ENCODE measurements around the gene RNF187.
"Not testable (repeated sequence)": the region's sequence is repeated elsewhere in the genome, so short reads cannot be mapped to it uniquely, and the experiment has no call there.

GRCh38 chr1:228505944-228506343 is 18.8 kb downstream of the RNF187 start:
- TF ChIP-seq CTCF (optimal IDR thresholded peaks at IDR 0.05 in 1 of 3, IDR thresholded peaks at IDR 0.05 in 1 of 3, conservative IDR thresholded peaks at IDR 0.05 in 1 of 3; ENCODE audit: extremely low read depth in 1 of 3, insufficient read depth in 2 of 3, low read length in 3 of 3); EZH2 (IDR thresholded peaks at IDR 0.05; ENCODE audit: low read length): not testable (repeated sequence)
